Ectodermal cell (in vitro differentiated cells): ENCODE measurements around the gene VKORC1L1.
"Not testable (repeated sequence)": the region's sequence is repeated elsewhere in the genome, so short reads cannot be mapped to it uniquely, and the experiment has no call there.

Experiments used
- H3K27ac ChIP-seq: 2 replicates; pipeline ENCODE4 v1.7.0; 2013; ENCODE audit warnings: mild to moderate bottlenecking, low read depth, low read length; ENCODE audit not compliant: insufficient read depth, poor library complexity, severe bottlenecking
- H3K27me3 ChIP-seq: 2 replicates; pipeline ENCODE4 v1.7.0; 2013; ENCODE audit warnings: mild to moderate bottlenecking, low read length; ENCODE audit not compliant: insufficient read depth, control insufficient read depth, poor library complexity, severe bottlenecking
- H3K36me3 ChIP-seq: one replicate; pipeline ENCODE4 v1.7.0; 2013; ENCODE audit warnings: low read length; ENCODE audit not compliant: control insufficient read depth, insufficient read depth
- H3K4me1 ChIP-seq: one replicate; pipeline ENCODE4 v1.7.0; 2013; ENCODE audit warnings: low read length; ENCODE audit not compliant: control insufficient read depth, insufficient read depth
- H3K4me3 ChIP-seq: 2 replicates; pipeline ENCODE4 v1.7.0; 2013; ENCODE audit warnings: low read depth, low read length, control low read depth; ENCODE audit not compliant: insufficient read depth
- H3K9me3 ChIP-seq: 2 replicates; pipeline ENCODE4 v1.7.0; 2013; ENCODE audit warnings: mild to moderate bottlenecking, low read length, moderate library complexity; ENCODE audit not compliant: control insufficient read depth
- WGBS, 2 experiments: methylation state at CpG; one replicate each; pipeline ENCODE4 v1.1.7; 2013; ENCODE audit warnings: missing lambda C conversion rate in 2 of 2; 5-methylcytosine and 5-hydroxymethylcytosine counted together

Gene VKORC1L1

DNA sequence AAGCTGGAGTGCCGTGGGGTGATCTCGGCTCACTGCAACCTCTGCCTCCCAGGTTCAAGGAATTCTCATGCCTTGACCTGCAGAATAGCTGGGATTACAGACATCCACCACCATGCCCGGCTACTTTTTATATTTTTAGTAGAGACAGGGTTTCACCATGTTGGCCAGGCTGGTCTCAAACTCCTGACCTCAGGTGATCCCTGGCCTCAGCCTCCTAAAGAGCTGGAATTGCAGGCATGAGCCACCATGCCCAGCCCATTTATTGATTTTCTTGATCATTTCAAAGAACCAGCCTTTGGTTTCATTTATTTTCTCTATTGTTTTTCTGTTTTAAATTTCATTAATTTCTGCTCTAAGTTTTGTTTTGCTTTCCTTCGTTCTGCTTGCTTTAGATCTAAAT, 58.8 kb downstream of the VKORC1L1 start:
- Histone ChIP-seq H3K9me3 (no peaks in the 10 kb centered on the region), H3K27me3 (no peaks in the 10 kb centered on the region), H3K27ac (no peak overlapping the region), H3K4me1 (no peaks in the 10 kb centered on the region), H3K4me3 (no peak overlapping the region), H3K36me3 (no peaks in the 10 kb centered on the region)
- 95 to 96% methylated on average over 4 of the region's 4 CpGs for WGBS, 2 experiments

DNA sequence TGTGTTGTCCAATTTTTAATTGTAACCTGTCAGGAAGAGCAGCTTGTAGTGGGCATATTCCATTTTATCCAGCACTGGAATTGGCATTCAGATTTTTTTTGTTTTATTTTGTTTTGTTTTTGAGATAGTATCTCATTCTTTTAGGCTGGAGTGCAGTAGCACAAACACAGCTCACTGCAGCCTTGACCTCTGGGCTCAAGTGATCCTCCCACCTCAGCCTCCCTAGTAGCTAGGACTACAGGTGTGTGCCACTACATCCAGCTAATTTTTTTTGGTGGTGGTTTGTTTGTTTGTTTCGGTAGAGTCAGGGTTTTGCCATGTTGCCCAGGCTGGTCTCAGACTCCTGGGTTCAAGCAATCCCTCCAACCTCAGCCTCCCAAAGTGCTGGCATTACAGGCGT, 64.4 kb downstream of the VKORC1L1 start:
- Histone ChIP-seq H3K4me1 (no peaks in the 10 kb centered on the region), H3K4me3 (no peak overlapping the region), H3K27ac (no peak overlapping the region), H3K9me3 (no peaks in the 10 kb centered on the region), H3K27me3 (no peaks in the 10 kb centered on the region), H3K36me3 (no peaks in the 10 kb centered on the region)
- WGBS, 2 experiments = 79 to 95% methylated on average over 2 of the region's 2 CpGs

DNA sequence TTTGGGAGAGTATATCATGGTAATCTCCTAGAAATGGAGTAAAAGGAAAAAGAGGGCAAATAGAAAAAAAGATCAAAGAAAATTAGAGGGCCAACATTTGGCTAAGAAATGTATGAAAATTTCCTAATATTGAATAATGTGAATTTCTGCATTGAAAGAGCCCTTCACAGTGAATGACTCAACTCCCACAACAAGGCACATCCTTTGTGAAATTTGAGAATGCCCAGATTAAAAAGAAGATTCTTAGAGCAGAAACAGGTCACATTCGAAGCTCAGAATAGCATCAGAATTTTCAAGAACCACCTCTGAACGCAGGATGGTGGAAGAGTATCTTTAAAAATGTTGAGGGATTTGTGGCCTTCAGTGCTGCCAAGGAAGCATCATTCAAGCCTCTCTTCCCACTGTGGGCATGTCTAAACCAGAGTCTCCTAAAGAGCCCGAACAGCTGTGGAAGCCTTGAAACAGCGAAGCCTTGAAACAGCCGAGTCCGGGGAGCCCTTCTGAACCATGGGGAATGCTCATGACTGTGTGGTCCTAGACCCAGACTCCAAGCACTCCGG, 65.5 kb downstream of the VKORC1L1 start:
- H3K4me1 ChIP-seq = no peaks in the 10 kb centered on the region

DNA sequence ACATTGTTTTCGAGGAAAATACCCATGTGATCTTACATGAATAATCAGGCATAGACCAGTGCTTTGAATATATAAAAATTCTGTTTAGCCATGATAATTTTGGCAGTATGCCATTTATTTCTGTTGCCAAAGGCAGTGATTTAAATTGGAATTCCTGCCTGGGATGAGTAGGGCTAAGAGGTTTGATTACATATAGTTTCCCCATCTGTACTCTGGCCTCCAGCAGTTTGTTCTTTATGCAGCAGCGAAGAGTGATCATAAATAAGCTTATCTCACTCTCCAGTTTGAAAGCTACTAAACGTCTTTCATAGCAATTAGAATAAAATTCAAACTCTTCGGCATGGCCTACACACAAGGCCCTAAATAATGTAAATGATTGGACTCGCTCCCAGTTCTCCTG, 72.9 kb downstream of the VKORC1L1 start:
- H3K36me3 ChIP-seq, H3K4me1 ChIP-seq, H3K9me3 ChIP-seq, H3K4me3 ChIP-seq, H3K27ac ChIP-seq, H3K27me3 ChIP-seq: not testable (repeated sequence)
- WGBS, 2 experiments = no CpG with 5 or more reads among the region's 5 CpGs

More for the DNA sequence above, 65.5 kb downstream of the VKORC1L1 start:
- no peaks in the 10 kb centered on the region for H3K9me3 ChIP-seq
- H3K27ac ChIP-seq = no peak overlapping the region
- no peak overlapping the region for H3K4me3 ChIP-seq
- H3K27me3 ChIP-seq = no peaks in the 10 kb centered on the region
- H3K36me3 ChIP-seq = no peaks in the 10 kb centered on the region
- WGBS, 2 experiments = 95 to 97% methylated on average over 7 of the region's 7 CpGs

DNA sequence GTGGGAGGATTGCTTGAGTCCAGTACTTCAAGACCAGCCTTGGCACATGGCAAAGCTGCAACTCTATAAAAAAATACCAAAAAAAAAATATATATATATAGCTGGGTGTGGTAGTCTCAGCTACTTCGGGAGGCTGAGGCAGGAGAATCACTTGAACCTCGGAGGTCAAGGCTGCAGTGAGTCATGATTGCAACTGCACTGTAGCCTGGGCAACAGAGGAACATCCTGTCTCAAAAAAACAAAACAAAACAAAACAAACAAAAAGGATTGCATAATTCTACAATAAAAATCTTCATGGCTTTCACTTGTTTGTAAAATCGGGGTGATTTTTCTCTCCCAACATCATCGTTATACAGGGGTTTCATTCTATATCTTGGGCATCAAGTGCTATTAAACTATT, 74.0 kb downstream of the VKORC1L1 start:
- no peaks in the 10 kb centered on the region for H3K36me3 ChIP-seq
- WGBS, 2 experiments = 94 to 98% methylated on average over 4 of the region's 4 CpGs
- no peaks in the 10 kb centered on the region for H3K9me3 ChIP-seq
- H3K27me3 ChIP-seq = no peaks in the 10 kb centered on the region
- no peak overlapping the region for H3K27ac ChIP-seq
- H3K4me1 ChIP-seq = no peaks in the 10 kb centered on the region
- H3K4me3 ChIP-seq = no peak overlapping the region

DNA sequence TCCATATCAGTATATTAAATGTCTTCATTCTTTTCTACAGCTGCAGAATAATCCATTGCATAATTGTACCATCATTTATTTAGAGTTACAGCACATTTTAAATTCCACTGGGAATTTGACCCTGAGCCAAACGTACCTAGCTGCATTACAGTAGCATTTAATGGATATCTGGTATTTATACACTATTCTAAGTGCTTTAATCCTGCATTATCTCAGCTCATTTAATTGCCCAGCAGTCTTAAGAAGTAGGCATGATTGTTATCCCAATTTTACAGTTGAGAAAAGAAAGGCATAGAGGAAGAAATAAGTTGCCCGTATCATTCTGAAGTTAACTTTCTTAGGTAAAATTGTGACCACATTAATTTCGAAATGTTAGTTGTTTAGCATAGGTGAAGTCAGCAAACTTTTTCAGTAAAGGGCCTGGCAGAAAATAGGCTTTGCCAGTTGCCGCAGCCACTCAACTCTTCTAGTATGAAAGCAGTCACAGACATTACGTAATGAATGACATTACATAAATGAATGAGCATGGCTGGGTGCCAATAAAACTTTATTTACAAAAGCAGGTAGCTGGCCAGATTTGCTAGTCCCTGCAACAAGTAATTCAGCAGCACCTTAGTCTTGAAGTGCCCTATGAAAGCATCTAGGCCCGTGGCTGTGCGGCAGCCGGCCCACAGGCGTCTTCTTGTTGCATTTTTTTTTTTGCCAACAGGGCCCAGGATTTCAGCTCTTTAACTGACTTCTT, 79.1 kb downstream of the VKORC1L1 start:
- Histone ChIP-seq H3K27me3 (no peaks in the 10 kb centered on the region), H3K4me3 (no peak overlapping the region), H3K27ac (no peak overlapping the region), H3K4me1 (no peaks in the 10 kb centered on the region), H3K9me3 (no peaks in the 10 kb centered on the region), H3K36me3 (no peaks in the 10 kb centered on the region)
- WGBS, 2 experiments = 94 to 96% methylated on average over 9 of the region's 9 CpGs

DNA sequence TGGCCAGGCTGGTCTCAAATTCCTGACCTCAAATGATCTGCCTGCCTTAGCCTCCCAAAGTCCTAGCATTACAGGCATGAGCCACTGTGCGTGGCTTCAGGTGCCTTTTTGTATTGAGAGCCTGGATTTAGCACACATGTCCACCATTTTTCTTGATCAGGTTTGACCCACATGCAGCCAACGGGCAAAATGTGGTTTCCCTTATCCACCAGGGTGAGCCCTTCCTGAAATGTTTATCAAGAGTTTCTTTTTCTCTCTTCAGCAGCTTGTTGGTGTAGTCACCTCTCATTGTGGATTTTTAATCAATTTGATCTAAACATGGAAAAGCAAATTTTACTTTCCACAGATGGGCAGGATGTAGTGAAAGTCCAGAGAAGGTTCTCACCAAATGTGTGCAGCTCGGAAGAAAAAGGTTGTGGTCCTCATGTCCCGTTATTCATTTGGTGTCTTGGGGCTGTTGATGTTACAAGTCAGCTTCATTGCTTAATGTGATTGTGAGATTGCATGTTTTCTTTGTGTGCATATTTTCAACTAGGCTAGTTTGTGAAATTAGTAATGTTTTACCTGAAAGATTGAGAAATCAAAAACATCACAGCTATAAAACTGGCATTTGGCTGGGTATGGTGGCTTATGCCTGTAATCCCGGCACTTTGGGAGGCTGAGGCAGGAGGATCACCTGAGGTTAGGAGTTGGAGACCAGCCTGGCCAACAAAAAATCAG, 80.3 kb downstream of the VKORC1L1 start:
- no peak overlapping the region for H3K27ac ChIP-seq
- H3K4me3 ChIP-seq = no peak overlapping the region
- no peaks in the 10 kb centered on the region for H3K9me3 ChIP-seq
- WGBS, 2 experiments = 94% methylated on average over 5 of the region's 5 CpGs
- no peaks in the 10 kb centered on the region for H3K36me3 ChIP-seq
- H3K4me1 ChIP-seq = no peaks in the 10 kb centered on the region
- no peaks in the 10 kb centered on the region for H3K27me3 ChIP-seq

DNA sequence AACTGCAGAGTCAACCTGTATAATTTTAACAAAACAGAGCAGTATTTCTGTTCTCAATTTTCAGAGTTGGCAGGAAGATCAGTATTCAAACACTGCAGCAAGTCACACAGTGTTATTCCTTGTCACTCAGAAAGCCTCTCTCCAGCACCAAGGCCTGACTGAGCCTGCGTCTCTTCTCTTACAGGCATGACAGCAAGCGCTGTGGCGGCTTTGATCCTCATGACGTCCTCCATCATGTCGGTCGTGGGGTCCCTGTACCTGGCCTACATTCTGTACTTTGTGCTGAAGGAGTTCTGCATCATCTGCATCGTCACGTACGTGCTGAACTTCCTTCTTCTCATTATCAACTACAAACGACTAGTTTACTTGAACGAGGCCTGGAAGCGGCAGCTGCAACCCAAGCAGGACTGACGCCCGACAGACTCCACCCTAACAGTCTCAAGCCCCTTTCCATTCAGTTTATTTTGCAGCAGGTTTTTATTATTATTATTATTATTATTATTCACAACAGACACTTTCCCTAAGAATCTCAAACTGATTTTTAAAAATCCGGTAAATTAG, 81.1 kb downstream of the VKORC1L1 start:
- Histone ChIP-seq H3K36me3 (no peaks in the 10 kb centered on the region), H3K4me3 (no peak overlapping the region), H3K9me3 (no peaks in the 10 kb centered on the region), H3K4me1 (no peaks in the 10 kb centered on the region), H3K27me3 (no peaks in the 10 kb centered on the region), H3K27ac (no peak overlapping the region)
- WGBS, 2 experiments = 93% methylated on average over 15 of the region's 15 CpGs

DNA sequence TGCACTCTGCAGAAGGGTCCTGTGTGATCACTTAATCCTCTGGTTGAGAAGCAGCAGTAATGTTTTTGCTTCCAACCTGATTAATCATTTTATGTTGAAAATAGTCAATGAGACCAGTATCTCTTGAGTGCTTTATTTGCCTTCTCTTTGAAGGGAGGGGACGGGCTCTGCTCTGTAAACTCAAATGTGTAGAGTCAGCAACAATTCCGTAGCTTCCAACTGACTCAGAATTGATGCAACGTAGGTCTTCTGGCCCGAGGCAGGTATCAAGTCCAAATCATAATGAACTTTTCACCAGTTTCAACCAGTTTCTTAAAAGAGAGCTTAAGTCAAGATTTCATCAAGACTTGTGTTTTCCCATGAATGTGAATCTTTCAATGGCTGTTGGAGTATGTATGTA, 82.8 kb downstream of the VKORC1L1 start:
- no peak overlapping the region for H3K4me3 ChIP-seq
- no peaks in the 10 kb centered on the region for H3K27me3 ChIP-seq
- no peak overlapping the region for H3K27ac ChIP-seq
- H3K36me3 ChIP-seq = peaks cover 9% of the 10 kb centered on the region
- H3K9me3 ChIP-seq = no peaks in the 10 kb centered on the region
- H3K4me1 ChIP-seq = no peaks in the 10 kb centered on the region
- WGBS, 2 experiments = 95% methylated on average over 4 of the region's 4 CpGs

DNA sequence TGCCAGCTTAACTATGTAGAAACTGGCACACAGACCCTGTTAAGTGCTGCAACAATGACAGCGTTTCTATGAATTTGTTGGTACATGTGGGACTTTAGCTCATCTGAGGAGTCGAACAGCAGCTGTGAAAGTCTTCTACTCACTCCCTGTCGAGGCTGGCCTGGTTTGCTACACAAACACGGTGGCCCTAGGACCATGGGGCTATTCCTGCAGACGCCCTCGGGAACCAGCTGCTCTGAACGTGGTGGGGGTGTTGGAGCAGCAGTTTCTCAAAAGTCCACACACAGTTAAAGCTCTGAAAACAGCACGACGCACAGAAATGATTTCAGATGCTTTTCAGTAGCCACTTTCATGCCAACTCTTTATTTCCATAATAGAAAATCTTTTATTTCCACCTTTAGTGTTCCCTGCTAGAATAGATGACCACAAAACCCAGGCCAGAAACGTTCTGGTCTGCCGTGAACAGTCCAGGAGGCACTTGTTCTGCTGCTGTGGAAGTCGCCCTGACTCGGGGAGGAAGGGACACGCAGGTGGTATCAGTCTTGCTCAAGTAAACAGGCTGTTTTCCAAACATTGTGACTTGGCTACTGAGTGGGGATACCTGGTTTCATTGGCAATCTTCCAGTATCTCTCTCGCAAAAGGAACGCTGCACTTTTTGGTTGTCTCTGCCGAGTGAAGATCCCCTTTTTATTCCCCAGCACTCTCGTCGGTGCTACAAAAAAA, 87.6 kb downstream of the VKORC1L1 start:
- H3K36me3 ChIP-seq = peaks cover 20% of the 10 kb centered on the region
- 89 to 91% methylated on average over 19 of the region's 19 CpGs for WGBS, 2 experiments
- no peak overlapping the region for H3K27ac ChIP-seq

More for the DNA sequence above, 87.6 kb downstream of the VKORC1L1 start:
- no peak overlapping the region for H3K4me3 ChIP-seq
- no peaks in the 10 kb centered on the region for H3K9me3 ChIP-seq
- H3K27me3 ChIP-seq = no peaks in the 10 kb centered on the region
- H3K4me1 ChIP-seq = no peaks in the 10 kb centered on the region
